A549 (cell line): ENCODE data around the gene CMIP. TPM values are rescaled to one million over a fixed set of nuclear protein-coding genes. Genes with fewer than 3 reads are reported as not detected.
A peak's percentile ranks its signal among the peaks of the same experiment; 100 is the strongest.

Experiments used
- ATAC-seq, 2 experiments: fragments of 200-7000 bp in 1 of 2; fragments of >200 bp in 1 of 2; cut with Nextera tagmentation in 1 of 2; cut with Tn5 transposase in 1 of 2; 3 replicates each; pipeline versions ENCODE4 v1.8.0 to v1.9.1; 2018 to 2020; ENCODE audit warnings: mild to moderate bottlenecking in 1 of 2, moderate library complexity in 1 of 2
- CTCF ChIA-PET: fragments of 300-600 bp; sonication (Branson Sonifier 250); formaldehyde crosslinking; extraction: SDS; loops from one replicate; lab custom pipeline; 2021; ENCODE audit warnings: antibody characterized with exemption, inconsistent platforms; lab: Yijun Ruan, JAX
- POLR2A ChIA-PET: fragments of 350-600 bp; formaldehyde crosslinking; extraction: SDS; loops from one replicate; lab custom pipeline; 2021; ENCODE audit warnings: antibody characterized with exemption, inconsistent platforms; lab: Yijun Ruan, JAX
- DNase-seq, 2 experiments: peaks; one replicate each; pipeline versions ENCODE4 v3.0.0 to v3.0.0-alpha.2; 2011 to 2016; ENCODE audit warnings: low read depth in 1 of 2, low spot score in 1 of 2
- FAIRE-seq: peaks from 2 replicates; lab custom pipeline; 2011; peaks lifted over from hg19 to GRCh38; lab: Jason Lieb, UNC
- H3K27ac ChIP-seq, 2 experiments: fragments of >200 bp; sonication (Bioruptor Twin); formaldehyde crosslinking; 3 replicates each; pipeline ENCODE4 v1.5.1; 2016 to 2017
- H3K4me1 ChIP-seq: fragments of >200 bp; sonication (Bioruptor Twin); formaldehyde crosslinking; 3 replicates; pipeline ENCODE4 v1.6.1; 2016
- H3K4me2 ChIP-seq: fragments of >200 bp; sonication (Bioruptor Twin); formaldehyde crosslinking; 3 replicates; pipeline ENCODE4 v1.6.1; 2016
- H3K4me3 ChIP-seq: fragments of >200 bp; sonication (Bioruptor Twin); formaldehyde crosslinking; 3 replicates; pipeline ENCODE4 v1.5.1; 2016
- H3K9me3 ChIP-seq: fragments of >200 bp; sonication (Bioruptor Twin); formaldehyde crosslinking; 3 replicates; pipeline ENCODE4 v1.6.1; 2016
- CHD2 ChIP-seq: fragments of 150-350 bp; IDR thresholded peaks from 2 replicates; pipeline ENCODE4 v1.6.1; 2014; ENCODE audit warnings: low read length; ENCODE audit not compliant: partially characterized antibody
- EHMT2 ChIP-seq: fragments of 200-600 bp; sonication (generic); IDR thresholded peaks from 2 replicates; pipeline ENCODE4 v1.6.1; 2016; ENCODE audit warnings: antibody characterized with exemption, low read depth, mild to moderate bottlenecking, moderate library complexity
- FOSB ChIP-seq: fragments of 250-450 bp; sonication (Bioruptor Pico); IDR thresholded peaks from 2 replicates; pipeline ENCODE4 v1.5.0; 2020; ENCODE audit warnings: mild to moderate bottlenecking, moderate library complexity
- HEYL ChIP-seq: fragments of 250-450 bp; sonication (Bioruptor Pico); IDR thresholded peaks from 2 replicates; pipeline ENCODE4 v1.8.0; 2021; ENCODE audit warnings: mild to moderate bottlenecking, moderate library complexity
- RFX5 ChIP-seq: fragments of 450-650 bp; IDR thresholded peaks from 2 replicates; pipeline ENCODE4 v1.7.1; 2014; ENCODE audit warnings: antibody characterized with exemption, mild to moderate bottlenecking, moderate library complexity
- SMC3 ChIP-seq: fragments of >200 bp; sonication (Bioruptor Twin); formaldehyde crosslinking; IDR thresholded peaks from 3 replicates; pipeline ENCODE4 v1.6.1; 2018; ENCODE audit warnings: inconsistent platforms
- TFCP2L1 ChIP-seq: fragments of 250-450 bp; sonication (Bioruptor Pico); IDR thresholded peaks from 2 replicates; pipeline ENCODE4 v1.5.0; 2021; ENCODE audit warnings: mild to moderate bottlenecking
- TP53 ChIP-seq: fragments of 250-450 bp; sonication (Bioruptor Pico); IDR thresholded peaks from 2 replicates; pipeline ENCODE4 v1.5.0; 2021; ENCODE audit warnings: mild to moderate bottlenecking, moderate library complexity
- ZC3H11A ChIP-seq: fragments of 450-650 bp; IDR thresholded peaks from 2 replicates; pipeline ENCODE4 v1.6.1; 2014; ENCODE audit warnings: antibody characterized with exemption, mild to moderate bottlenecking
- WGBS: methylation state at CpG from one replicate; pipeline ENCODE4 v1.1.6; 2017; ENCODE audit errors: missing lambda C conversion rate; 5-methylcytosine and 5-hydroxymethylcytosine counted together
- polyA plus RNA-seq, 4 experiments: library from polyadenylated mRNA; depleted of rRNA in 3 of 4; stranded (reverse); fragments of >200 nt; fragmentation: RNase III in 1 of 4; extraction: RNeasy Plus Mini Kit Qiagen cat#74134 plus additional on column Dnase treatment in 1 of 4; gene quantifications; 2 replicates in 3 of 4; 3 replicates in 1 of 4; pipeline ENCODE4 v1.2.3, GENCODE V29; 2011 to 2017
- TF ChIP-seq, protein P1 (sequence below): fragments of 250-450 bp; sonication (Bioruptor Pico); IDR thresholded peaks from 2 replicates; pipeline ENCODE4 v1.5.0; 2021; ENCODE audit warnings: mild to moderate bottlenecking, moderate library complexity, borderline replicate concordance
- TF ChIP-seq, protein P2 (sequence below): fragments of 200-600 bp; sonication (generic); IDR thresholded peaks from 2 replicates; pipeline ENCODE4 v1.6.1; 2016; ENCODE audit warnings: antibody characterized with exemption, mild to moderate bottlenecking, moderate library complexity
- TF ChIP-seq, protein P3 (sequence below): fragments of >200 bp; sonication (Bioruptor Twin); formaldehyde crosslinking; IDR thresholded peaks from 3 replicates; pipeline ENCODE4 v1.6.1; 2016
- TF ChIP-seq, protein P4 (sequence below): fragments of 450-650 bp; IDR thresholded peaks from 2 replicates; pipeline ENCODE4 v1.6.1; 2014; ENCODE audit warnings: antibody characterized with exemption

CMIP gene
- polyA plus RNA-seq, 2 of the 4 experiments (the other 2 are of a cell fraction): 21.6 to 125 TPM

DNA sequence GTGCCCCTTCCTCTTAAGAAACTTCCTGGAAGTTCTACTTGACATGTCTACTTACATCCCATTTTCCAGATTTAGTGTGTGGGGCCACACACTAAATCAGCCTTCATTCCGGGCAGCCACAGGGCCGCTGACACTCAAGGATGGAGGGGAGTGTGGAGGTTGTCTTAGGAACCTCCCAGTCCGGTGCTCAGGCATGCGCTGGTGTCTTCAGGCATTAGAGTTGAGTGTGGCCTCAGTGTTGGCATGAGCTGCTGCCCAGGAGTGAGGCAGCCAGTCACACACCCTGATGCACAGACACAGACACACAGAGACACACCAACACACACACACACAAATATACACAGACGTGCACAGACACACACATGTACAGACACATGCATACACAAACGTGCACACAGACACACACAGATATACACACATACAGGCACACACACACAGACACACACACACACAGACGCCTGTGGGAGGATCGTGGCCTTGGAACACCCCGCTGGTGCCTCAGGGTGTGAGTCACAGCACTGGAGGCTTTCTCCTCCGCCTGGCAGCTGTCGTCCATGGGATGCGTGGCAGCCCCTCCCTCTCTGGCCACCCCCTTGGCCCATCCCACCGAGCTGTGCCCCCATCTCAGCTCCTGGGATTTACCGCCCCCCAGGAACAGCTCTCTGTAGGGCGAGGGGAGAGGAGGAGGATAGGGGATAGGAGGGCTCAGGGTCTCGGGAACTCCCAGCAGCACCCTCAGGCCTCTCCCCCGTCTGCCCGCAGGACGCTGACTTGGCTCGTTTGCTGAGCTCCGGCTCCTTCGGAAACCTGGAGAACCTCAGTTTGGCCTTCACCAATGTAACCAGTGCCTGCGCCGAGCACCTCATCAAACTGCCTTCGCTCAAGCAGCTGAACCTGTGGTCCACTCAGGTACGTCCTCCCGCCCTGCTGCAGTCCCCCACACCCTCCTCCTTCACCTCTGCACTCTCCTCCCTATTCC, 258.9 kb downstream of the CMIP start (continued):
- TF ChIP-seq, protein P1, sequence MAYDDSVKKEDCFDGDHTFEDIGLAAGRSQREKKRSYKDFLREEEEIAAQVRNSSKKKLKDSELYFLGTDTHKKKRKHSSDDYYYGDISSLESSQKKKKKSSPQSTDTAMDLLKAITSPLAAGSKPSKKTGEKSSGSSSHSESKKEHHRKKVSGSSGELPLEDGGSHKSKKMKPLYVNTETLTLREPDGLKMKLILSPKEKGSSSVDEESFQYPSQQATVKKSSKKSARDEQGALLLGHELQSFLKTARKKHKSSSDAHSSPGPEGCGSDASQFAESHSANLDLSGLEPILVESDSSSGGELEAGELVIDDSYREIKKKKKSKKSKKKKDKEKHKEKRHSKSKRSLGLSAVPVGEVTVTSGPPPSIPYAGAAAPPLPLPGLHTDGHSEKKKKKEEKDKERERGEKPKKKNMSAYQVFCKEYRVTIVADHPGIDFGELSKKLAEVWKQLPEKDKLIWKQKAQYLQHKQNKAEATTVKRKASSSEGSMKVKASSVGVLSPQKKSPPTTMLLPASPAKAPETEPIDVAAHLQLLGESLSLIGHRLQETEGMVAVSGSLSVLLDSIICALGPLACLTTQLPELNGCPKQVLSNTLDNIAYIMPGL (CRISPR knock-in tag): no peak
- TF ChIP-seq FOSB (CRISPR knock-in tag): 0 out of 2 replicates have a peak, but pooled peaks have one; percentile 4
- TF ChIP-seq ZC3H11A: no peak
- no peak for TF ChIP-seq EHMT2
- TF ChIP-seq, protein P2, sequence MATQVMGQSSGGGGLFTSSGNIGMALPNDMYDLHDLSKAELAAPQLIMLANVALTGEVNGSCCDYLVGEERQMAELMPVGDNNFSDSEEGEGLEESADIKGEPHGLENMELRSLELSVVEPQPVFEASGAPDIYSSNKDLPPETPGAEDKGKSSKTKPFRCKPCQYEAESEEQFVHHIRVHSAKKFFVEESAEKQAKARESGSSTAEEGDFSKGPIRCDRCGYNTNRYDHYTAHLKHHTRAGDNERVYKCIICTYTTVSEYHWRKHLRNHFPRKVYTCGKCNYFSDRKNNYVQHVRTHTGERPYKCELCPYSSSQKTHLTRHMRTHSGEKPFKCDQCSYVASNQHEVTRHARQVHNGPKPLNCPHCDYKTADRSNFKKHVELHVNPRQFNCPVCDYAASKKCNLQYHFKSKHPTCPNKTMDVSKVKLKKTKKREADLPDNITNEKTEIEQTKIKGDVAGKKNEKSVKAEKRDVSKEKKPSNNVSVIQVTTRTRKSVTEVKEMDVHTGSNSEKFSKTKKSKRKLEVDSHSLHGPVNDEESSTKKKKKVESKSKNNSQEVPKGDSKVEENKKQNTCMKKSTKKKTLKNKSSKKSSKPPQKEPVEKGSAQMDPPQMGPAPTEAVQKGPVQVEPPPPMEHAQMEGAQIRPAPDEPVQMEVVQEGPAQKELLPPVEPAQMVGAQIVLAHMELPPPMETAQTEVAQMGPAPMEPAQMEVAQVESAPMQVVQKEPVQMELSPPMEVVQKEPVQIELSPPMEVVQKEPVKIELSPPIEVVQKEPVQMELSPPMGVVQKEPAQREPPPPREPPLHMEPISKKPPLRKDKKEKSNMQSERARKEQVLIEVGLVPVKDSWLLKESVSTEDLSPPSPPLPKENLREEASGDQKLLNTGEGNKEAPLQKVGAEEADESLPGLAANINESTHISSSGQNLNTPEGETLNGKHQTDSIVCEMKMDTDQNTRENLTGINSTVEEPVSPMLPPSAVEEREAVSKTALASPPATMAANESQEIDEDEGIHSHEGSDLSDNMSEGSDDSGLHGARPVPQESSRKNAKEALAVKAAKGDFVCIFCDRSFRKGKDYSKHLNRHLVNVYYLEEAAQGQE: no peak
- TF ChIP-seq TP53 (CRISPR knock-in tag): no peak

DNA sequence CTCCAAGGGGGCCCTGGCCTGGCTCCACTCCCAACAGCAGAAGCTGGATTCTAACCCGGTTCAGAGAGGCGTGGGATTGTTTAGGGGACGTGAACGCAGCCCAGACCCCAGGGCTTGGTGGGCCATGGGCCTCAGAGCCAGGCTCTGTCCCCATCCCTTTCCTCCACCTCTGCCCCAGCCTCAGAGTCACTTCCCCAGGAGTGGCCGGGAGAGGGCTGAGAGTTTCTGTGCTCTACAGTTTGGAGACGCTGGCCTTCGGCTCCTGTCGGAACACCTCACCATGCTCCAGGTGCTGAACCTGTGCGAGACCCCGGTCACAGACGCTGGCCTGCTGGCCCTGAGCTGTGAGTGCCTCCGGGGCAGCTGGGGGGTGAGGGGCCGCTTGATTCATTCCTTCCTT, 260.7 kb downstream of the CMIP start:
- ChIA-PET POLR2A (no interaction called here), CTCF (interaction anchor here (1.2 to 4.5 kb wide), 3 partner anchors 8 to 18 kb away, joined by 4 to 27 read pairs (median 4); no protein-coding TSS in a partner anchor)
- FAIRE-seq: no peak
- peak overlapping the region; percentile 70 for H3K4me2 ChIP-seq
- peaks cover 81% of the 10 kb centered on the region for H3K4me1 ChIP-seq
- H3K9me3 ChIP-seq: no peaks in the 10 kb centered on the region
- no peak for DNase-seq
- TF ChIP-seq SMC3 (no peak), TFCP2L1 (CRISPR knock-in tag) (no peak), RFX5 (no peak), HEYL (CRISPR knock-in tag) (no peak), CHD2 (no peak)
- TF ChIP-seq, protein P3, sequence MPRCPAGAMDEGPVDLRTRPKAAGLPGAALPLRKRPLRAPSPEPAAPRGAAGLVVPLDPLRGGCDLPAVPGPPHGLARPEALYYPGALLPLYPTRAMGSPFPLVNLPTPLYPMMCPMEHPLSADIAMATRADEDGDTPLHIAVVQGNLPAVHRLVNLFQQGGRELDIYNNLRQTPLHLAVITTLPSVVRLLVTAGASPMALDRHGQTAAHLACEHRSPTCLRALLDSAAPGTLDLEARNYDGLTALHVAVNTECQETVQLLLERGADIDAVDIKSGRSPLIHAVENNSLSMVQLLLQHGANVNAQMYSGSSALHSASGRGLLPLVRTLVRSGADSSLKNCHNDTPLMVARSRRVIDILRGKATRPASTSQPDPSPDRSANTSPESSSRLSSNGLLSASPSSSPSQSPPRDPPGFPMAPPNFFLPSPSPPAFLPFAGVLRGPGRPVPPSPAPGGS: no peak
- TF ChIP-seq, protein P4, sequence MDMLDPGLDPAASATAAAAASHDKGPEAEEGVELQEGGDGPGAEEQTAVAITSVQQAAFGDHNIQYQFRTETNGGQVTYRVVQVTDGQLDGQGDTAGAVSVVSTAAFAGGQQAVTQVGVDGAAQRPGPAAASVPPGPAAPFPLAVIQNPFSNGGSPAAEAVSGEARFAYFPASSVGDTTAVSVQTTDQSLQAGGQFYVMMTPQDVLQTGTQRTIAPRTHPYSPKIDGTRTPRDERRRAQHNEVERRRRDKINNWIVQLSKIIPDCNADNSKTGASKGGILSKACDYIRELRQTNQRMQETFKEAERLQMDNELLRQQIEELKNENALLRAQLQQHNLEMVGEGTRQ: no peak
- no peak for ATAC-seq
- WGBS: 88% methylated on average over 6 of the region's 13 CpGs
- peak overlapping the region; percentile 94 to 97 for H3K27ac ChIP-seq
- no peak overlapping the region for H3K4me3 ChIP-seq
